ENCODE data around the gene CLP1. TPM values are rescaled to one million over a fixed set of nuclear protein-coding genes. Genes with fewer than 3 reads are reported as not detected.
"Not testable (repeated sequence)": the region's sequence is repeated elsewhere in the genome, so short reads cannot be mapped to it uniquely, and the experiment has no call there.

The CLP1 gene
- total RNA-seq, 3 donors from 2014 or later: 15.4 to 17.7 (median 17.7) TPM

DNA sequence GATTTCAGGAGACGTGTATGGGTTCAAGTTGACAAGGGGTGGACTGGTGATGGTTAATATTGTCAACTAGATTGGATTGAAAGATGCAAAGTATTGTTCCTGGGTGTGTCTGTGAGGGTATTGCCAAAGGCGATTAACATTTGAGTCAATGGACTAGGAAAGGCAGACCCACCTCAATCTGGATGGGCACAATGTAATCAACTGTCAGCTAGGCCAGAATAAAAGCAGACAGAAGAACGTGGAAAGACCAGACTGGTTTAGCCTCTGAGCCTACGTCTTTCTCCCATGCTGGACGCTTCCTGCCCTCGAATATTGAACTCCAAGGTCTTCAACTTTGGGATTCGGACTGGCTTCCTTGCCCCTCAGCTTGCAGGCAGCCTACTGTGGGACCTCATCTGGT is 6.2 kb upstream of the CLP1 start:
- intact Hi-C loops (cut with DNase I; ENCODE audit: low total_unique reads): no loop called here
- Histone ChIP-seq H3K27me3 (peaks cover 0 to 20% of the 10 kb centered on the region in 2 donors), H3K36me3 (no peaks in the 10 kb centered on the region), H3K9me3 (no peaks in the 10 kb centered on the region), H3K4me1 (peaks cover 12 to 14% of the 10 kb centered on the region in 2 donors), H3K27ac (no peak overlapping the region), H3K4me3 (no peak overlapping the region)
- no peak for DNase-seq (ENCODE audit: low spot score in 2 of 2)
- TF ChIP-seq CTCF (IDR thresholded peaks at IDR 0.05) (no peak), POLR2A (IDR thresholded peaks at IDR 0.05) (no peak), POLR2AphosphoS5 (IDR thresholded peaks at IDR 0.05) (no peak)

GRCh38 chr11:57652230-57652629 is 5.3 kb upstream of the CLP1 start:
- H3K36me3 ChIP-seq; H3K9me3 ChIP-seq; H3K27ac ChIP-seq; DNase-seq (ENCODE audit: low spot score in 2 of 2); H3K4me1 ChIP-seq; intact Hi-C loops (cut with DNase I; ENCODE audit: low total_unique reads): not testable (repeated sequence)
- Histone ChIP-seq H3K4me3 (peak overlapping the region in 1 of 3 donors; percentile 43), H3K27me3 (peaks cover 0 to 20% of the 10 kb centered on the region in 2 donors)

DNA sequence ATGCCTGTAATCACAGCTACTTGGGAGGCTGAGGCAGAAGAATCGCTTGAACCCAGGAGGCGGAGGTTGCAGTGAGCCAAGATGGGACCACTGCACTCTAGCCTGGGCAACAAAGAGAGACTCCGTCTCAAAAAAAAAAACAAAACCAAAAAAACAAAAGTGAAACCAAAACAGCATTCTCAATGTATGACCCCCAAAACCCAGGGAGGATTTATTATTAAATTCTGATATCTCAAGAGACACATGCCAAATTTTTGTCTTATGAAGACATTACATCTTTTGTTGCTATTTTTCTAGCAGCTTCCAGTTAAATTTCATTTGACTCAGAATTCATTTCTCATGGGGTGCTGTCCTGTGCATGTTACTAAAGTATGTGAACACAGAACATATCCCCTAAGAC is 4.9 kb upstream of the CLP1 start:
- intact Hi-C loops (cut with DNase I; ENCODE audit: low total_unique reads): no loop called here
- TF ChIP-seq POLR2AphosphoS5 (IDR thresholded peaks at IDR 0.05): no peak
- no peak for DNase-seq (ENCODE audit: low spot score in 2 of 2)
- H3K36me3 ChIP-seq: no peaks in the 10 kb centered on the region
- peaks cover 0 to 15% of the 10 kb centered on the region in 2 donors for H3K27me3 ChIP-seq
- no peaks in the 10 kb centered on the region for H3K9me3 ChIP-seq
- peaks cover 4% of the 10 kb centered on the region in 2 donors for H3K4me1 ChIP-seq
- peak overlapping the region in 1 of 3 donors; percentile 43 for H3K4me3 ChIP-seq
- no peak overlapping the region for H3K27ac ChIP-seq

GRCh38 chr11:57653163-57653562 is 4.4 kb upstream of the CLP1 start:
- Histone ChIP-seq H3K4me1 (peaks cover 0 to 4% of the 10 kb centered on the region in 2 donors), H3K9me3 (no peaks in the 10 kb centered on the region), H3K27me3 (peaks cover 0 to 10% of the 10 kb centered on the region in 2 donors), H3K36me3 (no peaks in the 10 kb centered on the region), H3K27ac (no peak overlapping the region), H3K4me3 (no peak overlapping the region)
- TF ChIP-seq POLR2A (IDR thresholded peaks at IDR 0.05) (no peak), POLR2AphosphoS5 (IDR thresholded peaks at IDR 0.05) (no peak), CTCF (IDR thresholded peaks at IDR 0.05) (no peak)
- intact Hi-C loops (cut with DNase I; ENCODE audit: low total_unique reads): no loop called here
- DNase-seq (ENCODE audit: low spot score in 2 of 2): no peak

DNA sequence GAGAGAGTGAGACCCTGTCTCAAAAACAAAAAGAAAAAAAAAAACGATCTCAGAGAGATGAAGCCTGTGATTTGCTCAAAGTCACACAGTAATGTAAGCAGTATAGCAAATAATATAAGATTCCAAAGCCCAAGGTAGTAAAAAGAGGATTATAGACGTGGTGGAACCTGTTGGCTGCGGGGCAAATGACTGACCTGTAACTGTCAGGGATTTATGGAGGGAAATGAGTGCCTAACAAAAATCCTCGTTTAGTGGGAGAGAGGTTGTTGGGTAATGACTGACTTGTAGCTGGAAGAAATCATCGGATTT is 723 bp upstream of the CLP1 start:
- TF ChIP-seq POLR2A (IDR thresholded peaks at IDR 0.05): no peak
- TF ChIP-seq POLR2AphosphoS5 (IDR thresholded peaks at IDR 0.05): no peak
- no peak for TF ChIP-seq CTCF (IDR thresholded peaks at IDR 0.05)
- Histone ChIP-seq H3K27me3 (no peaks in the 10 kb centered on the region), H3K27ac (peak overlapping the region; percentile 93), H3K4me3 (peak overlapping the region; percentile 61 to 80 (median 64)), H3K9me3 (no peaks in the 10 kb centered on the region), H3K4me1 (no peaks in the 10 kb centered on the region), H3K36me3 (peaks cover 11% of the 10 kb centered on the region)
- no peak for DNase-seq (ENCODE audit: low spot score in 2 of 2)
- intact Hi-C loops (cut with DNase I; ENCODE audit: low total_unique reads): no loop called here

- TF ChIP-seq POLR2AphosphoS5 (IDR thresholded peaks at IDR 0.05): no peak
- TF ChIP-seq CTCF (IDR thresholded peaks at IDR 0.05): no peak
- TF ChIP-seq POLR2A (IDR thresholded peaks at IDR 0.05): no peak
- Histone ChIP-seq H3K27ac (peak overlapping the region; percentile 93), H3K9me3 (no peaks in the 10 kb centered on the region), H3K27me3 (no peaks in the 10 kb centered on the region), H3K4me1 (no peaks in the 10 kb centered on the region), H3K36me3 (peaks cover 11% of the 10 kb centered on the region), H3K4me3 (peak overlapping the region; percentile 61 to 80 (median 64))
- intact Hi-C loops (cut with DNase I; ENCODE audit: low total_unique reads): no loop called here
- DNase-seq (ENCODE audit: low spot score in 2 of 2): no peak
Observed at GRCh38 chr11:57658023-57658361, 430 bp downstream of the CLP1 start.
